Measurements from ENCODE around the gene PHAF1.

PHAF1 gene

DNA sequence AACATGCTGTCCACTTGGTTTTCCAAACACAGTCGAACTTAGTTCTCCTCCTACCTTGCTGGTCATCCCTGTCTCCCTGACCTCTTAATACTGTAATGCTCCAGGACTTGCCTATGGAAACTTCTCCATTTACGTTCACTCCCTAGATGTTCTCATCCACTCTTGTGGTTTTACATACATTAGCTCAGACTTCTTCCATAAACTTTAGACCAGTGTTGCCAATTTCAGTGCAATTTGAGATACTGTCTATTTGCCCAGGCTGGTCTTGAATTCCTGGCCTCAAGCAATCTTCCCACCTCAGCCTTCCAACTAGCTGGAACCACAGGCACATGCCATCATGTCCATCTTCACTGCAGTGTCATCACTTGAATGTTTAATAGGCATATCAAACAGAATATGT lies 72.5 kb downstream of the PHAF1 start:
- DNase-seq (ENCODE audit: low spot score), result no peak

DNA sequence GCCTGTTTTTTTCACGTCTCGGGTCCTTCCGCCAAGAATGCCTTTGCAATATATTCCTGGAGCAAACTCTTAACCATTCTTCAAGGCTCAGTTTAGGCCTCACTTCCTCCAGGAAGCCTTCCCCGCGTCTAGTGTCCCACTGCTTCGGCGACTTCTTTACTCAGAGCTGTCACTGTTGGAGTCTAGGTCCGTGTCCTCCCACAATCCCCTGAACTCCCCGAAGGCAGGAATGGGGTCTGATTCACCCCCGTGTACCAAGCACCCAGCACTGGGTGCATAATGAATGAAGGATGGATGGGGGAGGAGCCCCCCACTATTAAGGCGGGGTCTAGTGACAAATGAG lies 73.5 kb downstream of the PHAF1 start:
- DNase-seq (ENCODE audit: low spot score), result no peak

- peak; percentile 98 for DNase-seq (ENCODE audit: low spot score)
Observed at GRCh38 chr16:67183627-67184452, 74.1 kb downstream of the PHAF1 start, which contains the start of gene MATCAP1. Gene MATCAP1 (minus strand): TSS chr16:67183963. CDS start chr16:67180610, 3,353 bp downstream.

- no peak for DNase-seq (ENCODE audit: low spot score)
Observed at GRCh38 chr16:67184453-67184994, 74.8 kb downstream of the PHAF1 start.

- no peak for DNase-seq (ENCODE audit: low spot score)
Observed at GRCh38 chr16:67184995-67185650, 75.4 kb downstream of the PHAF1 start.

DNA sequence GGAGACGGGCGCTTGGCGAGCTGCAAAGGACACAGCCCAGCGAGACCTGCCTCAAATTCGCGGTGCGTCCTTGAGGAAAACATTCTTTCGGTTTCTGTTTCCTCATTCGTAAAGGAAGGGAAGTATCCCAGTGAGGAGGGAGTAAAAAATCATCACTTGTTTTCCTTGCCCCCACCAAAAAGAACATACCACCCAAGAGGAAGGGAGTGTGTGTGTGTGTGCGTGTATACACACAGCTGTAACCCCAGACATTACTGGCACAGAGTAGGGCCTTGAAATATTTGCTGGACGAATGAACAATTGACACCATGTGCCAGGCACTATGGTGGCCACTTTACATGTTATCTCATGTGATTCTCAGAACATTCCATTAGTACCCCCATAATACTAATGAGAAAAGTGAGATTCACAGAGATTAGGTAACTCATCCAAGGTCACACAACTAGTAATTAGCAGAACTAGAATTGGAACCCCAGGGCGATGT lies 76.0 kb downstream of the PHAF1 start:
- no peak for DNase-seq (ENCODE audit: low spot score)

GRCh38 chr16:67186550-67186950 lies 76.8 kb downstream of the PHAF1 start:
- DNase-seq (ENCODE audit: low spot score), result no peak

- DNase-seq (ENCODE audit: low spot score), result no peak
Observed at GRCh38 chr16:67187175-67187890, 77.6 kb downstream of the PHAF1 start.

- DNase-seq (ENCODE audit: low spot score), result no peak
Observed at GRCh38 chr16:67188323-67188722, 78.6 kb downstream of the PHAF1 start.

DNA sequence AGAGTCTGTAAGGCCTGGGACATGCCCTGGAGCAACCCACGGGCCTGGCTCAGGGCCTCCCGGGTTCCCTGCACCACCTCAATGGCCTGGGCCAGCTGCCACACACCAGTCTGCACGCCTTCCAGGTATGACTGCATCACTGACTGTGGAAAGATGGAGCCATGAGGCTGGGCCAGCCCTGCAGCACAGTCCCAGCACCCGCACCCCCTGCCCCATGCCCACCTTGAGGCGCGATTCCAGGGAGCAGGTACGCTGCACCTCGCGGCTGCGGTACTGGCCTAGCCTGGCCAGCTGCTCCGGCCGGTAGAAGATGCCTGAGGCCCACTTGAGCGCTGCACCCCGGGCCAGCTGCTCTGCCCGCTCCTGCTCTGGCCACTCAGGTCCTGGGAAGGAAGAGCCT lies 79.1 kb downstream of the PHAF1 start:
- DNase-seq (ENCODE audit: low spot score), result no peak

GRCh38 chr16:67190041-67190440 lies 80.3 kb downstream of the PHAF1 start, which contains the start of gene EXOC3L1:
Gene EXOC3L1 (minus strand): TSS chr16:67190136. CDS start chr16:67189676, 460 bp downstream.
- no peak for DNase-seq (ENCODE audit: low spot score)

- DNase-seq (ENCODE audit: low spot score), result no peak
Observed at GRCh38 chr16:67190448-67191399, 81.0 kb downstream of the PHAF1 start.

GRCh38 chr16:67191411-67191994 lies 81.8 kb downstream of the PHAF1 start:
- DNase-seq (ENCODE audit: low spot score), result no peak

- DNase-seq (ENCODE audit: low spot score), result peak; percentile 89
Observed at GRCh38 chr16:67191995-67192681, 82.4 kb downstream of the PHAF1 start, which contains the start of gene E2F4. Gene E2F4 (plus strand): TSS chr16:67192155. CDS start chr16:67192228, 73 bp downstream.

GRCh38 chr16:67192781-67193361 lies 83.1 kb downstream of the PHAF1 start:
- DNase-seq (ENCODE audit: low spot score), result no peak

- no peak for DNase-seq (ENCODE audit: low spot score)
Observed at GRCh38 chr16:67193536-67193935, 83.8 kb downstream of the PHAF1 start.

DNA sequence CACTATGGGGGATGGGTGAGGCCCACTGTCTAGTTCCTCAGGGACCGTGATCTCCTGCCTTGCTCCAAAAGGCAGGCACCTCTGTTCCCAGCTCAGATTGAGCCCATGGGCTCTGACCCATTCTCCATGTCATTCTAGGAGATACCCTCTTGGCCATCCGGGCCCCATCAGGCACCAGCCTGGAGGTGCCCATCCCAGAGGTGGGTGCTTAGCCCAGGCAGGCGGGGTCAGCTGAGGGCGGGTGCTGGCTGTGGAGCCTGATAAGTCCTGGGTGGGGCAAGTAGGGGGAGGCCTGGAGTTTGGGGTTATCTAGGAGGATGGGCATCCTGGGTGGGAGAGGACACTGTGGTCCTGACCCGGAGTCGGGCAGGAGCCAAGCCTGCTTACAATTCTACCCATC lies 84.5 kb downstream of the PHAF1 start:
- no peak for DNase-seq (ENCODE audit: low spot score)

DNA sequence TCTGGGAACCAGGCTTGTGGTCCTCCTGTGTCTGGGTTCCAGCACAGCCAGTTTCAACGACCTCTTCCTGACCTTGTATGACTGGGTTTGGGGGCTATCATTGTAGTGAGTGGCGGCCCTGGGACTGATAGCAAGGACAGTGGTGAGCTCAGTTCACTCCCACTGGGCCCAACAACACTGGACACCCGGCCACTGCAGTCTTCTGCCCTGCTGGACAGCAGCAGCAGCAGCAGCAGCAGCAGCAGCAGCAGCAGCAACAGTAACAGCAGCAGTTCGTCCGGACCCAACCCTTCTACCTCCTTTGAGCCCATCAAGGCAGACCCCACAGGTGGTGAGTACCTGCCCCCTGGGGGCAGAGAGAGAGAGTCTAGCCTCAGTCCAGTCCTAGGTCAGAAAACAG lies 85.9 kb downstream of the PHAF1 start:
- DNase-seq (ENCODE audit: low spot score), result no peak

DNA sequence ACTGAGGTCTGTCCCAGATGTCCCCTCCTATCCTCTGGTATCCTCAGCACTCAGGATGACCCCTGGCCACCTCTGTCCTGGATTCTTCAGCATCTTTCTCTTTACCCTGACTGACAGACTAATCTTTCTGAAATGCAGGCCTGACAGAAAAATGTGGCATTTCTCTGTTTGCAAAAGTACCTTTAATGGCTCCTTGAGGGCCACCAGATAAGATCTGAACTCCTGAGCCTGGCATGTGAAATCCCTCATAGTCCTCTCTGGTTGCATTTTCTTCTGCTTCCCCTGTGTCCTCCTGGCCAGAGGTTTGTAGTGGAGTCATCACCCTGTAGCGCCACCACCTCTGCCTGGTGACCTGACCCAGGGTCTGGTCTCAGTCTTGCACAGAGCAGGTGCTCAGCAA lies 87.1 kb downstream of the PHAF1 start:
- no peak for DNase-seq (ENCODE audit: low spot score)

DNA sequence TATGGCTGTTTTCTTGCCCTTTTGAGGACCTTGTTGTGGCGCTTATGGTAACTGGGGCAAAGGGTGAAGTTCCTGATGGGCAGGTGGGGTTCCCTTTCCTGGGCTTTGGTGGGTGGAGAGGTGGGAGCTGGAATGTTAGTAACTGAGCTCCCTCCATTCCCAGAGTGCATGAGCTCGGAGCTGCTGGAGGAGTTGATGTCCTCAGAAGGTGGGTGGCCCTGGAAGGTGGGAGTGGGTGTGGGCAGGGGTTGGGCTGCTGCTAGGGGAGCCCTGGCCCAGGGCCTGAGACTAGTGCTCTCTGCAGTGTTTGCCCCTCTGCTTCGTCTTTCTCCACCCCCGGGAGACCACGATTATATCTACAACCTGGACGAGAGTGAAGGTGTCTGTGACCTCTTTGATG lies 88.0 kb downstream of the PHAF1 start:
- no peak for DNase-seq (ENCODE audit: low spot score)

Data from COLO829 (cell line).